ENCODE data around the gene FHOD3. TPM values are rescaled to one million over a fixed set of nuclear protein-coding genes. Genes with fewer than 3 reads are reported as not detected.
A peak's percentile ranks its signal among the peaks of the same experiment; 100 is the strongest.

Gene FHOD3
- polyA plus RNA-seq, 3 donors = 36.0 to 44.2 (median 39.2) TPM

DNA sequence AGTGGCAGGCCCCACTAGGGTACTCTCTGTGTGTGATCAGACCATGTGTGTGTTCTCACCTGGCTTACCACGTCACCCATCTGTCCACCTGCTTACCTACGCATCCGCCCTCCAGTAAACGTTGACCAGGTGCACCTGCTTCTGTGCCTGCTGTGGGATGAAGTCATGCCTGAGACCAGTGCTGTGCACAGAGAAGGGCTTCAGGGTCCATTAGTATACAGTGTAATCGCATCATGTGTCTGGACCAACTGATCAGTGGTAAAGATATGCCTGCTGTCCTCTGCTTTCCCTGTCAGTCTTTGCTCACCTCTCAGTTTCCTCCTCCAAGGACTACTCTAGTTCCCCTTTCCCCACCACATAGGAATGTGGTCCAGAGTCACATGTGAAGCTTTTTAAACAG, 109.3 kb downstream of the FHOD3 start:
- no peak for DNase-seq

DNA sequence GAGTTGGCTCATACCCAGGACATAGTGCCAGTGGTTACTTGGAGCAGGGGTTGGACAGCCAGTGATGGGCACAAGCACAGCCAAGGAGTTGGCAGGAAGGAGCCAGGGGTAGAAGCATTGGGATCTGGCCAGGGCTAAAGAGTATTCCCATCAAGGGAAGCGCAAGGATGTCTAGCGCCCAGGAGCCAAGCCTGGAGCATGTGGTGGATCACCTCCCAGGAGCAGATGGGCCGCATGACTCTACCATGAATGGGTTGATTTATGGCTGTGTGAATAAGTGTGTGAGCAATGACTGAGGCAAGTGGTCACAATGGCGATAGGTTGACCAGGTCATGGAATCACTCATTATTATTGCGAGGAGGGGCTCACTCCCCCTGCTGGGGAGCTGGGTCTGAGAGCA, 111.1 kb downstream of the FHOD3 start:
- DNase-seq = no peak

DNA sequence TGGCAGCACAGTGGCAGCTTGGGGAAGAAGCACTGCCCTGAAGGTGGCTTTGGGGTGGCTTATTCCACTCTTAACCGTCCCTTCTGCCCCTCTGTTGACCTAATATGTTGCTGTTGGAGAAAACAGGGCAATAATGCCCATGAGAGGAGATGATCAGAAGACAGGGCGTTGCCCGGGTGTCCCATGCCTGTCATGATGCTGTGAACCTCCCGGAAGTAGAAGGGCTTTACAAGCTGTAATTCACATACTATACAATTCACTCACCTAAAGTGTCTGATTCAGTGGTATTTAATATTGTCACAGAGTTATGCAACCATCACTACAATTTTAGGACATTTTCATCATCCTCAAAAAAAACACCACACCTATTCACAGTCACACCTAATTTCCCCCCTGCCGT, 112.3 kb downstream of the FHOD3 start:
- no peak for DNase-seq

DNA sequence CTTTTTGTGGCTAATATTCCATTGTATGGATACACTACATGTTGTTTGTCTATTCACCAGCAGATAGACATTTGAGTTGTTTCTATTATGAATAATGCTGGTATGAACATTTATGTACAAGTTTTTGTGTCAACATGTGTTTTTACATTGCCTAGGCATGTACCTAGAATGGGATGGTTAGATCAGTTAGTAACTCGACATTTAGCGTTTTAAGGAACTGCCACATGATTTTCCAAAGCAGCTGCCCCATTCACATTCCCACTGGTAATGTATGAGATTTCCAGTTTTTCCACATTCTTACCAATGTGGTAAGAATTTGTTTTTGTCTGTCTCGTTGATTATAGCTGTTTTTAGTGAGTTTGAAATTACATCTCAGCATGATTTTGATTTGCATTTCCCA, 112.8 kb downstream of the FHOD3 start:
- DNase-seq = no peak

DNA sequence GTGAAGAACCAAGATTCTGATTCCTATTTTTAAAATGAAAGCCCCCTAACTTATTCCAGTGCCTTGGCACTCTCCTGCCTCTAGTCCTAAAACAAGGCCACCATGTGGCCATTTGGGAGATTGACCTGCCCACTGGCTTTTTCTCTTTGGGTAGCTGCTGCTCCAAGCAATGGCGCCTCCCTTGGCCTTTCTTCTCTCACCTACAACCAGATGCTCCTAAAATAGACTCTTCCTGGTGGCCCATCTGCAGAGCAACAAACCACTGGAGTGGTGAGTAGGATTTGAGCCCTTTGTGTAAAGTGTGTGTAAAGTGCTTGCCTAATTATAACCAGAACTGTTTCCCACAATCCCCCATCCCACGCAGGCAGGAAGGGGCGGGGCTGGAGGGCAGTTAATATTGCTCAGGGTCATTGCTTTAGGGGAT, 114.2 kb downstream of the FHOD3 start:
- DNase-seq = no peak

DNA sequence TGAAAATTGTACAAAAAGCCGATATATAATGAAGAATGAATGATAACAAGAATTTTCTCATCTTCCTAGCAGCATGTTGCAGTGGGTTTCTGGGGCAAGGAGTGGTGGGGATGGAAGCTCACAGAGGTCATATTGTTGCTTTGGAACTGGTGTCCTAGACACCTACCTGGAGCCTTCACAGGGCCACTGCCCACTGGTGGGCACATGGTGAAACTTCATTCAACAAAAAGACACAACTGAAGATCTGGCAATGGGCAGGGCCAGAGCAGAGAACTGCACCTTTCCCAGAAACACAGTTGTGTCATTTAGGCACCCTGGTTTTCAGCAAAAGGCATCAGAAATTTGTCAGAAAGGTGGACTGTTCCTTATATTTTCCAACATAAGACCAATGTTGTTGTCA, 115.3 kb downstream of the FHOD3 start:
- DNase-seq = no peak

DNA sequence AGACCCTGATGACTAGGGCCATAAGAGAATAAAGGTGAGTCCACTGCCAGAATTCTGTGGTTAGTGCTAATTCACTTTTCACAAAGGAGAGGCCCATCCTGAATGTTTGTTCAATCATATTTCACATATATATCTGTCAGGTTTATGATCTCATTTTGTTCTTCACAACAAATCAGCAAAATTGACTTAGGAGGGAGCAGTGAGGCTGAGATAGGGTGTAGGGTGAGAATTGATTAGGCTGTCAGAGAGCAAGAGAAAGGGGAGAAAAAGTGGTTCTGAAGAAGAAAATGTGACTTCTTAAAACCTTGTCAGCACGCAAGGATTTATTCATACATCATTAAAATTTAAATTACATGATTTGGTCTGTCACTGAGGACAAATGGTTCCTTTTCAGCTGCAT, 117.7 kb downstream of the FHOD3 start:
- DNase-seq = no peak

DNA sequence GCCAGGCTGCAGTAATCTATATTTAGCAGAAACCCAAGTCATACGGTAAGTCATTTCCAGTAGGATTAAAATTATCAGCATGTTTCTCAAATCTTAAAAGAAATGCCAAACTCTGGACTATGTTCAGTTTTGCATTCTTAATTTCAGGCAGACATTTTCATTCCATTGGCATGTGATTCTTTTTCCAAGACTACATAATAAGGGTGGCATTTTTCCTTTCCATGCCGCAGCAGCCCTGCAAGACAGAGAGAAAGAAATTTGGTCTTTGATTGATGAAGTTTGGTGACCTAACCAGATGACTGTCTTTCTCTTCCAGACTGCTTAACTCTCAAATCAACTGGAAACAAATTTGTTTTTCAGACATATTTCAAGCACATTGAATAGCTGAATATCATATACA, 118.1 kb downstream of the FHOD3 start:
- DNase-seq = no peak

DNA sequence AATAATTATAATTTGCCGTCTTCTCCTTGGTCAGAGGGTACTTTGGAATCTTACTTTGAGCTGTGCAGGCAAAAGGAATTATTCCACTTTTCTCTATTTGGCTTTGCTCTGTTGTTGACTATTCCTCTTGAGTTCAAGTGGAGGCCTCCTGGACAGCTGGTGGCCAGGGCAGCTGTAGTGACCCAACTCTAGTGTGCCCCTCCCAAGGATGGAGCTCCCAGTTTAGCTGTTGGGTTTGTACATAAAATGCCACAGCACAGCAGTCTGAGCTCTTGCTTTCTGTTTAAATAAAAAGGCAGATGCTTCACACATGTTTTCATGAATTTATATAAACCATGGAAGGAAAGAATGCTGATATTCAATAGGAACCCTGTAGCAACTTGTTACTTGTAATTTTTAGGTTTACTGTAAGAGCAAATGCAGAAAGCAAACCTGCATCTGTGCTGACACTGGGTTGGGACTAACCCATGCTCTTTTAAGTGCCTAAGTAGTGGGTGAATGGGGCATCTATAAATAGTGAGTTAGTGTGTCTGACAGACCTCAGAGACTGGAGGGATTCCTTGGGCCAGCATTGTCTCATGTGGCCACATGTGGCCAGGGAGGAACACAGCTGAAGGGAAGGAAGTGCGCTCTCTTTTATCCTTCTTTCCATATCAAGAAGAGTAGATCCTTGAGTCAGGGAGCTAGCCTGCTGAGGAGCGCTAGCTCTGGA, 121.8 kb downstream of the FHOD3 start:
- no peak for DNase-seq

DNA sequence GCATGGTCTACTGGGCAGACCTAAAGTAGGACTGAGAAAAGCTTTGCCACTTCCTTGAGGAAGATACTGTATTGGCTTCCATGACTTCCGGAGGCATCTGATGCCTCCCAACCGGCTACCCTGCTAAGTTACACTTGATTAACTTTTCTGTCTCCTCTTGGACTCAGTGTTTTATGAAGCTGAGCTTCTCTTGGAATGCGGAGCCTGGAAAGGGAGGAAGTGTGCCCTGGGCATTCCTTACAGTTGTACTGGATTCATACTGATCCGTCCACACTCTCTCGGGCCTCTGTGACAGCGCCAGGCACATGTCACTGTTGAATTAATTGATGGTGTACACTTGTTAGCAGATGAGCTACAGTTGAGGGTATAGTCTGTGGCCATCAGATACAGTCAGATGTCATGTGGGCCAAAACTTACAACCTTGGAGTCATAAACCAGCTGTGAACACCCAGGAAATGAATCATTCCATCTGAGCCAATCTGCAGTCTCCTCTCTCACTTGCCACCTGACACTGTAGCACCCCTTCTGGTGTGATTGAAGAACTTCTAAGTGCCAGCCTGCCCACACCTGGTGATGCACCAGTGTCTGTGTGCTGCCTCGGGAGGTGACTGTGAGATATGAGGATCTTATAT, 122.5 kb downstream of the FHOD3 start:
- DNase-seq = peak; percentile 55

DNA sequence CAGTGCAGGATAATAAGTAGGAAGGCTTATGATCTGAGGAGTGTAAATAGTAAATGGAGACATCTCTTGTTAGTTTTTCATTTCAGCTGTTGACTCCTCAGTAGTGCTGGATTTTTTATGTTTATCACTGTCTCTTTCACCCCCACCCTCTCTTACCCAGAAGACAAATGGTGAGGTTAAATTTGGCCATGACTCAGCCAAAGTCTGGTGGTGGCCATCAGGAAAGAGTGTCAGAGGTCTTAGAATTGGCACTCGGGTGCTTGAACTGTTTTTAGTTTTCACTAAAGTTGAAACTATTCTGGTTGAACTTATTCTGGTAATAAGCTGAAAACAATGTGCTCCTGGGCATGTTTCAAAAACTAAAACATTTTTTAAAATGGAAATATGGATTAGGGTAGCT, 123.3 kb downstream of the FHOD3 start:
- DNase-seq = no peak

DNA sequence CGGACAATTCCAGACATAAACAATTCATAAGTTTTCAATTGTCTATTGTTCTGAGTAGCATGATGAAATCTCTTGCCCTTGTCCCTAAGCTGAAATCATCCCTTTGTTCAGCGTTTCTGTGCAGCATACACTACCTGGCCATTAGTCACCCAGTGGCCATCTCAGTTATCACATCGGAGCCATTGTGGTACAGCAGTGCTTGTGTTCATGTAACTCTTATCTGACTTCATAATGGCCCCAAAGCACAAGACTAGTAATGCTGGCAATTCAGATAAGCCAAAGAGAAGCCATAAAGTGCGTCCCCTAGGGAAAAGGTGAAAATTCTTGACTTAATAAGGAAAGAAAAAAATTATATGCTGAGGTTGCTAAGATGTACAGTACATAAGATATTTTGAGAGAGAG, 127.2 kb downstream of the FHOD3 start:
- no peak for DNase-seq

DNA sequence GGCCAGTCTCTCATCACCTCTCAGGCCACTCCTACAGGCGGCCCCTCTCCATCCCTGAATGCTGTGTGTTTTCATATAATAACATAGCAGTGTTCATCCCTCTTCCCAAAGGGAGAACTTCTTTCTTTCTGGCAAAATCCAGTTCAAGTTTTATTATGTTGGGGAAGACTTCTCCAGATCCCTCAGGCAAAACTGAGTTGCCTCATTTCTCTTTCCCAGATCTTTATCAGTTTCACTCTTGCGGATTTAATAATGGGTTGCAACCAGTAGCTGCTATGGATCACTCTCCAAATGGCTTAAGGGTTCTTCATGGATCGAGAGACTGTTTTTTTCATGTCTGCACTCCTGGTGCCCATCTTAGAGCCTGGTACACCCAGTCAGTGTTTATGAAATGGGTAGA, 129.9 kb downstream of the FHOD3 start:
- DNase-seq = no peak

DNA sequence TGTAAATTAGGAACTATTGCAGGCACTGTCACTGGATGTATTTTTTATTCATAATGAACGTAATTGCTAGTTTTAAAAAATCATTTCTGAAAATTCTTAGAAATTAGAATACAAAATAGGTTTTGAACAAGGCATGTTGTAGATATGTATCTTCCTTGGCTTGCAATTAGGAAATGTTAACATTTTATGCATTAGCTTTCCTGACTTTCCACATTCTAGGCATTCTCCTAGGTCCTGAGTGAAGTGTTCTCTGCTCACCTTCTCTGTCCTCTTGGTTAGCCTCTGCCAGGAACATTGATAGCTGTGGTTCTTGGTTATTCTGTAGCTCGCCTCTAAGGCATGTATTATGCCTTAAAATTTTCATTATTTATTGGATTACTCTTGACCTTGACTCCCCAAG, 130.3 kb downstream of the FHOD3 start:
- DNase-seq = no peak

DNA sequence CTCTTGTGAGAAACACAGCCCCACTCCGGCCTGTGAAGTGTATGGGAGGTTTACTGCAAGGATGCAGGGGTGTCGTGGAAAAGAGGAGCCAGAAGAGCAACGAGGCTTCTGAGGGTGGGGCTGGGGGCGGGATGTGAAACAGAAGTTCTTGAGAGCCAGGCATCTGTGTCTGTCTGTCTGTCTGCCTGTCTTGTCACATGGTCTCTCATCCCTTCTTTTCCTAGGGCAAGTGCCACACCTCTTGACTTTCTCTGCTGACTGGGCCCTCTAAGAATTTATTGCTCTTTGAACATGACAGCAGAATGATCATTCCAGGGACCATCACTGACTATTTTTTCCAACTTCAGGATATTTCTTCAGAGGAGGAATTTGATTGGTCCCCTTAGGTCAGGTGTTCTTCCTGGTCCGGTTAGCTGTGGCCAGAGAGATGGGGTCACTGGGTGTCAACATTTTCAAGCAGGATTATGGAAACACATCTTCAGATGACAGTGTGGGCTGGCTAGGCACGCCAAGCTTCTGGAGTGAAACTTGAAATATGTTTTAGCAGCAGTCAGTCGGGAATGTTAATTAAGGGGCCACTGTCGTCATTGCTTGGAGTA, 131.0 kb downstream of the FHOD3 start:
- no peak for DNase-seq

DNA sequence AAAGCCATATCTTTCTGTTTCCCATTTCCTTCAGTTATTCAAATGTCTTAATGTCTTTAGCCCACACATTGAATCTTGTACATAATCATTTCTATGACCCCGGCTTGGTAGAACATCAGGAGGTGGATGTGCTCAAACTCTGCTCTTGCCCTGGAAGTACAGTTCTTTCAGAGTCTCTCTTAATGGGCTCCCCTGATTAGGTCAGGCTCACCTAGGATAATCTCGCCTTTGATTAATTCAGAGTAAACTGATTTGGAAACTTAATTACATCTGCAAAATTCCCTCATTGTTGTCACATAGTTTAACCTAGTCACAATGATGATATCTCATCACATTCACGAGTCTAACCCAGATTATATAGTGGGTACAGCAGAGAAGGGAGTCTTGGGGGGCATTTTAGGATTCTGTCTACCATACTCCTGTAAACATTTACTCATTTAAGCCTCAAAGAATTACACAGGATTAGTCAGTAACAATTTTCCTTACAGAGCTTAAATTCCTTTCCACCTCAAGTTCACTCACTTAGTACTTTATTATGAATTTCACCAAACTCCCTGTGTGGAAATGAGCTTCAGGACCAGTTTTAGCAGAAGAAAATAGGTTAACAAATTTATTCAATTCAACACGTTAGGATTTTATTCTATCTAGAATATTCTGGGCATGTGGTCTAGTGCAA, 135.5 kb downstream of the FHOD3 start:
- DNase-seq = no peak

DNA sequence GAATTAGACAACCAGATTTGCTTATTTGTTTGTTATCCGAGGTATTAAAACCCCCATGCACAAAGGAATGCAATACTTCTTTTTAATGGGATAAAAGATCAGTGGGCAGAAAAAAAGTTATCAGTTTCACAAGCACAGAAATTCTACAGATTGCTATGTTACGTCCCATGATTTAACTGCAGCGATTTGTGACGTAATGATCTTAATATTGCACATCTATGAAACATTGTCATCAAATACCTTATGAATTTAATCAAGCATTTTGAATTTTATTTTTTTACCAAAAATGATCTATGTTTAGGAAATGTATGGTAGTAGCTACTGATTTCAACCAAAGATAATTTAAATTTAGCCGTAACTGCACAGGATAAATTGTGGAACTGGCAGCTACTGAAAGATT, 138.9 kb downstream of the FHOD3 start:
- no peak for DNase-seq

DNA sequence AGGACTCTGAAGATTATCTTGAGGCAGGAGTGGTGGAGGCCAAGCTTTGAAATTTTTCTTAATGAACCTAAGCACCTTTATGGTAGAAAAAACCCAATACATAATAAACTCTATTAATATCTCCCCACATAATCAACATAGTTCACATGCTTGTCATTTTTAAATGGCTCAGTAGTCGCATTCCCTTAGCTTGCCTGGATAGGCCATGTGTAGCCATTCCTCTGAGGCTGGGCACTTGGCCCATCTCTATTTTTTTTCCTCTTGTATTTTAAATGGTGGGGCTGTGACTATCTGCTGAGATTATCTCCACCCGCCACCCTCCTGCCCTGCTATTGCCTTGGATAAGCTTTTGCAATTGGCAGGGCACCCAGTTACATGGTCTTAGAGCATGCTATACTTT, 143.1 kb downstream of the FHOD3 start:
- no peak for DNase-seq

DNA sequence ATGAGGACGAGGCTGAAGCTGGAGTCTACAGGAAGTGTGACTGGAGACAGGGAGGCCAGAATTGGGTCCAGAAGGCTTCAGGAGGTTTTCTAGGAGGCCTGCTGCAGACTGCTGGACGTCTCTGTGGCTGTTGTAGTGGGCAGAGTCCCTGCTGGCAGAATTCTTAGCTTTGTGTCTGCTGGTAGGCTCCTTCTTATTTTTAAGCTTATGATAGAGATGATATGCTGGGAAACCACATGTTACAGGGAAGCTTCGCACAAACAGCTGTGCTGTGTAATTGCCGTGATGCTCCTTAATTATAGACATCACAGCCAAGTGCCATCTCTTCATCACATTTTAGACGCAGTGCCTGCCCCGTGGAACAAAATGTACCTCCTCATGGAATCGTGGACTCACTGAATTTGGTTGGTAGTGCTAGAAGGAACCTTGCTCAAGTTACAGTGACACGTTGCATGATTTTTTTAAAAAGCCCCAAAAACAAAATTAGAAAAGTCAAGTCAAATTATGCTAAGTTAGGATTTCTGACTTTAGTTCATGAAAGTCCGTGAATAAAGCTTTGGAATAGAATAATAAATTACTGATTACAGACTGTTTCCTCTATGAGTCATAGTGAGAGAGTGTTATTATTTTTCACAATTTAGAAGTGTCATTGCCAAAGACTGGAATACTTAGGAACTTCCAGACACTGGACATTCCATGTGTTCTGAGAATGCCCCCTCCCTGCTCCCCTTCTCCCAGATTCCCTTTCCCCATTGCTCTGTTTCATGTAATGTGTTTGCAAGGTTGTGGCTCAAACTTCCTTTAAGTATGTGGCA, 144.1 kb downstream of the FHOD3 start:
- no peak for DNase-seq

DNA sequence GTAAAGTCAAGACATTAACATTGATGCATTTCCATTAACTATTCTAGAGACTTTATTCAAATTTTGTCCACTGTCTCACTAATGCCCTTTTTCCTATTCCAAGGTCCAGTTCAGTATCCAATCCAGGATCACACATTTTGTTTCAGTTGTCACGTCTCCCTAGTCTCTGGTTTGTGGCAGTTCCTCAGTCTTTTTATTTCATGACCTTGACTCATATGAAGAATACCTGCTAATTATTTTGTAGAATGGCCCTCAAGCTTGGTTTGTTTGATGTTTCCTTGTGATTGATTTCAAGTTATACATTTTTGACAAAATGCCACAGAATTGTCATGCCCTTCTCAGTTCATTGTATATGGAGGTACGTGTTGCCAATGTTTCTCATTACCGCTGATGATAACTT, 145.2 kb downstream of the FHOD3 start:
- no peak for DNase-seq

DNA sequence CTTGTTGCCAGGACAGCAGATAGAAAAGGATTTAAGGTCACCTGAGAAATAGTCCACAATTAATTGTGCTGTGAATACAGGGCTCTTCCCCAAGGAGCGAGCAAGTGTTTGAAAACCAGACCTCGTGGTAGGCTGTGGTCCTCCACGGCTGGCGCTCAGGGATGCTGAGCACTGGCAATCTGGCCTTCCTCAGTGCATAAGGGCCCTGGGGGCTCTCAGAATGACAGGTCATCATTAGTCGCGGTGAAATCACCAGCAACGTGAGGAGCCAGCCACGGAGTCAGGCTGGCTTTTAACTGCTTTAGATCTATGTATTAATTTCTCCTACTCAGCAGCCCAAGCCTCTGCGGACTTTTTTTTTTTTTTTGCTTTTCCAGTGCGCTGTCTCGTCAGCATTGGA, 148.5 kb downstream of the FHOD3 start:
- DNase-seq = no peak

Measured in renal pelvis (tissue), 4 donors.